ENCODE results near the gene IFT172. TPM values are rescaled to one million over a fixed set of nuclear protein-coding genes. Genes with fewer than 3 reads are reported as not detected.
"Not testable (repeated sequence)": the region's sequence is repeated elsewhere in the genome, so short reads cannot be mapped to it uniquely, and the experiment has no call there.

The IFT172 gene
- total RNA-seq, 1 experiment from 2014 or later, result 26.2 TPM

- H3K4me2 ChIP-seq, result peak overlapping the region; percentile 98
- peaks cover 43% of the 10 kb centered on the region for H3K79me2 ChIP-seq (ENCODE audit: low read depth)
- H3K9me3 ChIP-seq (ENCODE audit: insufficient read depth, low read depth), result no peaks in the 10 kb centered on the region
- H3K4me3 ChIP-seq, result peak overlapping the region; percentile 64
- peak; percentile 72 to 89 for DNase-seq
- POLR2A ChIA-PET (ENCODE audit: unreplicated experiment), result interaction anchor here (0.6 to 1.2 kb wide), 3 partner anchors 107 to 683 kb away, joined by 3 read pairs; partner anchors contain the start of genes CCDC121 and GPN1
- CTCF ChIA-PET, result no interaction called here
- no TSS peak for BruUV-seq (replicated peaks)
- no peak for TF ChIP-seq EZH2 (IDR thresholded peaks at IDR 0.05; ENCODE audit: low read depth)
- no peaks in the 10 kb centered on the region for H3K9me2 ChIP-seq (ENCODE audit: insufficient read depth)
- H3F3A ChIP-seq (ENCODE audit: insufficient read depth, low read depth), result peaks cover 14% of the 10 kb centered on the region; the same call in 1 of the 2 replicates
- peak overlapping the region; percentile 93 for H2AFZ ChIP-seq
- H3K36me3 ChIP-seq (ENCODE audit: low read depth), result peaks cover 14% of the 10 kb centered on the region
- peak overlapping the region; percentile 64 for H3K27ac ChIP-seq
- peaks cover 27% of the 10 kb centered on the region for H3K4me1 ChIP-seq (replicated peaks; ENCODE audit: insufficient read depth)
- intact Hi-C loops (cut with micrococcal nuclease; ENCODE audit: unreplicated experiment), result loop anchor here (1.0 to 5.0 kb wide), 2 partner anchors 20 to 57 kb away; partner anchors contain the start of genes EIF2B4, PPM1G and SNX17
- H4K20me1 ChIP-seq (ENCODE audit: insufficient read depth), result peaks cover 42% of the 10 kb centered on the region
- H3K27me3 ChIP-seq (ENCODE audit: insufficient read depth, low read depth), result no peaks in the 10 kb centered on the region
These were observed 60.5 kb downstream of the IFT172 start for GRCh38 chr2:27428978-27429541.

- Histone ChIP-seq H4K20me1 (ENCODE audit: insufficient read depth) (peaks cover 40% of the 10 kb centered on the region), H3K27ac (peak within 1 kb of the TSS; percentile 64), H2AFZ (peak within 1 kb of the TSS; percentile 93), H3K9me2 (ENCODE audit: insufficient read depth) (no peaks in the 10 kb centered on the region), H3K79me2 (ENCODE audit: low read depth) (peaks cover 43% of the 10 kb centered on the region), H3K4me3 (peak within 1 kb of the TSS; percentile 64), H3K4me2 (peak within 1 kb of the TSS; percentile 98), H3K4me1 (replicated peaks; ENCODE audit: insufficient read depth) (peaks cover 27% of the 10 kb centered on the region), H3K36me3 (ENCODE audit: low read depth) (peaks cover 7% of the 10 kb centered on the region), H3K9me3 (ENCODE audit: insufficient read depth, low read depth) (no peaks in the 10 kb centered on the region), H3F3A (ENCODE audit: insufficient read depth, low read depth) (peaks cover 13% of the 10 kb centered on the region; the same call in 1 of the 2 replicates), H3K27me3 (ENCODE audit: insufficient read depth, low read depth) (no peaks in the 10 kb centered on the region)
- intact Hi-C loops (cut with micrococcal nuclease; ENCODE audit: unreplicated experiment), result loop anchor here (1.0 to 5.0 kb wide), 2 partner anchors 19 to 56 kb away; partner anchors contain the start of genes EIF2B4, PPM1G and SNX17
- TF ChIP-seq CTCF (conservative IDR thresholded peaks at IDR 0.05) (no peak), EZH2 (IDR thresholded peaks at IDR 0.05; ENCODE audit: low read depth) (no peak)
- DNase-seq, result peak; percentile 77 to 90
- ChIA-PET CTCF (no interaction called here), POLR2A (ENCODE audit: unreplicated experiment) (interaction anchor here (0.5 to 1.2 kb wide), 5 partner anchors 38 to 682 kb away, joined by 3 to 5 read pairs (median 3); partner anchors contain the start of genes CCDC121 and GPN1)
- no TSS peak for BruUV-seq (replicated peaks)
These were observed 61.1 kb downstream of the IFT172 start, which contains the start of gene NRBP1 for GRCh38 chr2:27428213-27428977. Gene NRBP1 (plus strand): TSS chr2:27428631. CDS start chr2:27433274, 4,643 bp downstream.

- intact Hi-C loops (cut with micrococcal nuclease; ENCODE audit: unreplicated experiment), result loop anchor here (1.0 to 5.0 kb wide), 2 partner anchors 19 to 56 kb away; partner anchors contain the start of genes EIF2B4, PPM1G and SNX17
- Histone ChIP-seq H2AFZ (peak overlapping the region; percentile 93), H4K20me1 (ENCODE audit: insufficient read depth) (peaks cover 34% of the 10 kb centered on the region), H3K9me3 (ENCODE audit: insufficient read depth, low read depth) (no peaks in the 10 kb centered on the region), H3K4me1 (replicated peaks; ENCODE audit: insufficient read depth) (peaks cover 27% of the 10 kb centered on the region), H3K36me3 (ENCODE audit: low read depth) (0 out of 2 replicates have a peak, but pooled peaks cover 3% of the 10 kb centered on the region), H3K79me2 (ENCODE audit: low read depth) (peaks cover 39% of the 10 kb centered on the region), H3K4me3 (peak overlapping the region; percentile 64), H3K9me2 (ENCODE audit: insufficient read depth) (no peaks in the 10 kb centered on the region), H3F3A (ENCODE audit: insufficient read depth, low read depth) (peaks cover 10% of the 10 kb centered on the region; the same call in 1 of the 2 replicates), H3K27ac (peak overlapping the region; percentile 64), H3K27me3 (ENCODE audit: insufficient read depth, low read depth) (no peaks in the 10 kb centered on the region), H3K4me2 (peak overlapping the region; percentile 90)
- ChIA-PET CTCF (no interaction called here), POLR2A (ENCODE audit: unreplicated experiment) (interaction anchor here (0.5 to 0.6 kb wide), 3 partner anchors 39 to 279 kb away, joined by 3 to 5 read pairs (median 3); no protein-coding TSS in a partner anchor)
- no peak for DNase-seq
- TF ChIP-seq CTCF (conservative IDR thresholded peaks at IDR 0.05) (no peak), EZH2 (IDR thresholded peaks at IDR 0.05; ENCODE audit: low read depth) (no peak)
- no TSS peak for BruUV-seq (replicated peaks)
These were observed 61.7 kb downstream of the IFT172 start for GRCh38 chr2:27427863-27428212.

- H3K9me2 ChIP-seq (ENCODE audit: insufficient read depth); H3K27me3 ChIP-seq (ENCODE audit: insufficient read depth, low read depth); H4K20me1 ChIP-seq (ENCODE audit: insufficient read depth); BruUV-seq (replicated peaks); POLR2A ChIA-PET (ENCODE audit: unreplicated experiment); H3K36me3 ChIP-seq (ENCODE audit: low read depth); H3K27ac ChIP-seq; H2AFZ ChIP-seq; DNase-seq; H3K9me3 ChIP-seq (ENCODE audit: insufficient read depth, low read depth); H3K4me2 ChIP-seq; H3K4me3 ChIP-seq: not testable (repeated sequence)
- Histone ChIP-seq H3K79me2 (ENCODE audit: low read depth) (peaks cover 11% of the 10 kb centered on the region), H3F3A (ENCODE audit: insufficient read depth, low read depth) (peaks cover 30% of the 10 kb centered on the region), H3K4me1 (replicated peaks; ENCODE audit: insufficient read depth) (peaks cover 28% of the 10 kb centered on the region)
- CTCF ChIA-PET, result interaction anchor here (0.6 to 0.7 kb wide), 2 partner anchors 176 to 1327 kb away, joined by 9 to 18 read pairs; no protein-coding TSS in a partner anchor
- intact Hi-C loops (cut with micrococcal nuclease; ENCODE audit: unreplicated experiment), result loop anchor here (5.0 kb wide), 1 partner anchor 53 kb away; the partner anchor contains the start of genes EIF2B4 and SNX17
These were observed 64.5 kb downstream of the IFT172 start for GRCh38 chr2:27425039-27425438.

Data from PC-9 (cell line).